ENCODE measurements around the gene PTTG1. TPM values are rescaled to one million over a fixed set of nuclear protein-coding genes. Genes with fewer than 3 reads are reported as not detected.

The PTTG1 gene
- total and polyA plus RNA-seq, 2 of the 4 experiments (the other 2 are of a cell fraction) = 98.6 to 118 TPM

DNA sequence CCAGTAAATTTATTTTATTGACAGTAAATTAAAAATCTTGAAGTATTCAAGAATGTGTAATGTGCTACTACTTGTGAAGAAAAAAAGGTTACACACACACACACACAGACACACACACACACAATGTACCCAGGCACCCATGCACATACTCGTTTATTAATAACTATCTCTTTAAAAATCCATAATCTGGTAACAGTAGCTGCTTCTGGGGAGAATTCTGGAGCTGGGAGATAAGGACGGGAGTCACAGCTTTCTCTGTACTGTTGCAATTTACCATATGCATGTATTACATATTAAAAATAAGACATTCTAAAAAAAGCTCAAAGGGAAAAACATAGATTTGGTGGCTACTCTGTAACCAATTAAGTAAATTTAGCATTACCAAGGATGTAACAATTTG, 43.3 kb upstream of the PTTG1 start:
- no TSS peak for BruUV-seq (replicated peaks)
- H3K27me3 ChIP-seq (ENCODE audit: control insufficient read depth, insufficient read depth, low read length) = peaks cover 11% of the 10 kb centered on the region
- ATAC-seq (ENCODE audit: low read depth) = no peak
- H3K9me3 ChIP-seq (ENCODE audit: control insufficient read depth, insufficient read depth, low read length) = no peaks in the 10 kb centered on the region
- no peak overlapping the region for H2BK5ac ChIP-seq (ENCODE audit: low read depth, low read length, poor library complexity, severe bottlenecking)
- no peak overlapping the region for H3K23ac ChIP-seq (ENCODE audit: low read depth, low read length)
- no peak overlapping the region for H2BK15ac ChIP-seq (ENCODE audit: low read depth, low read length)
- DNase-seq = no peak
- H4K5ac ChIP-seq (ENCODE audit: low read depth, low read length) = no peak overlapping the region
- no peak overlapping the region for H2BK20ac ChIP-seq (ENCODE audit: low read depth, low read length)
- no peak overlapping the region for H3K14ac ChIP-seq (replicated peaks; ENCODE audit: low read depth, low read length)
- in situ Hi-C loops (cut with MboI; ENCODE audit: low sequenced_read_pairs) (no loop called here), intact Hi-C loops (cut with micrococcal nuclease) (no loop called here), dilution Hi-C loops (cut with HindIII; ENCODE audit: low sequenced_read_pairs, unreplicated experiment) (no loop called here)
- H3K56ac ChIP-seq (ENCODE audit: extremely low read depth, insufficient read depth, low read length) = no peak overlapping the region
- H2BK120ac ChIP-seq (ENCODE audit: low read depth, low read length) = no peak overlapping the region
- no peak overlapping the region for H2AK5ac ChIP-seq (ENCODE audit: low read depth, low read length)
- H3K36me3 ChIP-seq (ENCODE audit: control insufficient read depth, insufficient read depth, low read length) = no peaks in the 10 kb centered on the region
- no peaks in the 10 kb centered on the region for H3K79me1 ChIP-seq (ENCODE audit: low read depth in 1 of 2, low read length in 2 of 2)
- no peaks in the 10 kb centered on the region for H3K4me1 ChIP-seq (ENCODE audit: control insufficient read depth, insufficient read depth, low read length)
- no peak overlapping the region for H2AFZ ChIP-seq (replicated peaks; ENCODE audit: low read length, poor library complexity)
- no peak overlapping the region for H2AK9ac ChIP-seq (replicated peaks; ENCODE audit: low read depth, low read length, poor library complexity)
- CTCF ChIA-PET = no interaction called here
- H3K27ac ChIP-seq (ENCODE audit: insufficient read depth, low read length) = no peak overlapping the region
- H3K4ac ChIP-seq (ENCODE audit: low read depth, low read length) = no peak overlapping the region
- no peak overlapping the region for H3K9ac ChIP-seq (ENCODE audit: low read depth, low read length)
- H4K91ac ChIP-seq (ENCODE audit: insufficient read depth, low read depth, low read length) = no peak overlapping the region
- TF ChIP-seq POLR2A (IDR thresholded peaks at IDR 0.05; ENCODE audit: low read depth, low read length) (no peak), BHLHE40 (IDR thresholded peaks at IDR 0.05; ENCODE audit: low read depth, low read length) (no peak), MXI1 (IDR thresholded peaks at IDR 0.05; ENCODE audit: borderline replicate concordance, low read depth, low read length) (no peak), RCOR1 (IDR thresholded peaks at IDR 0.05; ENCODE audit: insufficient replicate concordance, low read length) (no peak), RFX5 (IDR thresholded peaks at IDR 0.05; ENCODE audit: low read depth, low read length) (no peak), SMC3 (IDR thresholded peaks at IDR 0.05; ENCODE audit: low read depth, low read length) (no peak), NFE2L2 (IDR thresholded peaks at IDR 0.05; ENCODE audit: low read depth, low read length) (no peak), RAD21 (IDR thresholded peaks at IDR 0.05; ENCODE audit: low read length) (no peak), CEBPB (IDR thresholded peaks at IDR 0.05; ENCODE audit: low read depth, low read length) (no peak), MAFK (IDR thresholded peaks at IDR 0.05; ENCODE audit: low read depth, low read length) (no peak), FOS (IDR thresholded peaks at IDR 0.05; ENCODE audit: low read depth, low read length) (no peak), MAZ (IDR thresholded peaks at IDR 0.05; ENCODE audit: borderline replicate concordance, low read depth, low read length) (no peak), CHD1 (IDR thresholded peaks at IDR 0.05; ENCODE audit: low read depth, low read length) (no peak)
- TF ChIP-seq, protein P1, sequence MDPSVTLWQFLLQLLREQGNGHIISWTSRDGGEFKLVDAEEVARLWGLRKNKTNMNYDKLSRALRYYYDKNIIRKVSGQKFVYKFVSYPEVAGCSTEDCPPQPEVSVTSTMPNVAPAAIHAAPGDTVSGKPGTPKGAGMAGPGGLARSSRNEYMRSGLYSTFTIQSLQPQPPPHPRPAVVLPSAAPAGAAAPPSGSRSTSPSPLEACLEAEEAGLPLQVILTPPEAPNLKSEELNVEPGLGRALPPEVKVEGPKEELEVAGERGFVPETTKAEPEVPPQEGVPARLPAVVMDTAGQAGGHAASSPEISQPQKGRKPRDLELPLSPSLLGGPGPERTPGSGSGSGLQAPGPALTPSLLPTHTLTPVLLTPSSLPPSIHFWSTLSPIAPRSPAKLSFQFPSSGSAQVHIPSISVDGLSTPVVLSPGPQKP (IDR thresholded peaks at IDR 0.05; ENCODE audit: borderline replicate concordance, low read depth, low read length) = no peak
- TF ChIP-seq, protein P2, sequence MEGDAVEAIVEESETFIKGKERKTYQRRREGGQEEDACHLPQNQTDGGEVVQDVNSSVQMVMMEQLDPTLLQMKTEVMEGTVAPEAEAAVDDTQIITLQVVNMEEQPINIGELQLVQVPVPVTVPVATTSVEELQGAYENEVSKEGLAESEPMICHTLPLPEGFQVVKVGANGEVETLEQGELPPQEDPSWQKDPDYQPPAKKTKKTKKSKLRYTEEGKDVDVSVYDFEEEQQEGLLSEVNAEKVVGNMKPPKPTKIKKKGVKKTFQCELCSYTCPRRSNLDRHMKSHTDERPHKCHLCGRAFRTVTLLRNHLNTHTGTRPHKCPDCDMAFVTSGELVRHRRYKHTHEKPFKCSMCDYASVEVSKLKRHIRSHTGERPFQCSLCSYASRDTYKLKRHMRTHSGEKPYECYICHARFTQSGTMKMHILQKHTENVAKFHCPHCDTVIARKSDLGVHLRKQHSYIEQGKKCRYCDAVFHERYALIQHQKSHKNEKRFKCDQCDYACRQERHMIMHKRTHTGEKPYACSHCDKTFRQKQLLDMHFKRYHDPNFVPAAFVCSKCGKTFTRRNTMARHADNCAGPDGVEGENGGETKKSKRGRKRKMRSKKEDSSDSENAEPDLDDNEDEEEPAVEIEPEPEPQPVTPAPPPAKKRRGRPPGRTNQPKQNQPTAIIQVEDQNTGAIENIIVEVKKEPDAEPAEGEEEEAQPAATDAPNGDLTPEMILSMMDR (conservative IDR thresholded peaks at IDR 0.05; ENCODE audit: low read depth, low read length) = no peak
- TF ChIP-seq, protein P3, sequence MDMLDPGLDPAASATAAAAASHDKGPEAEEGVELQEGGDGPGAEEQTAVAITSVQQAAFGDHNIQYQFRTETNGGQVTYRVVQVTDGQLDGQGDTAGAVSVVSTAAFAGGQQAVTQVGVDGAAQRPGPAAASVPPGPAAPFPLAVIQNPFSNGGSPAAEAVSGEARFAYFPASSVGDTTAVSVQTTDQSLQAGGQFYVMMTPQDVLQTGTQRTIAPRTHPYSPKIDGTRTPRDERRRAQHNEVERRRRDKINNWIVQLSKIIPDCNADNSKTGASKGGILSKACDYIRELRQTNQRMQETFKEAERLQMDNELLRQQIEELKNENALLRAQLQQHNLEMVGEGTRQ (IDR thresholded peaks at IDR 0.05; ENCODE audit: low read depth, low read length) = no peak
- WGBS, 2 experiments (ENCODE audit: extremely low coverage in 2 of 2, insufficient read length in 1 of 2) = no CpG with 5 or more reads among the region's 2 CpGs
- peaks cover 3% of the 10 kb centered on the region; the same call in 1 of the 2 replicates for H3K9me1 ChIP-seq (ENCODE audit: insufficient read depth, low read length)
- POLR2A ChIA-PET (ENCODE audit: unreplicated experiment) = no interaction called here
- H3K4me2 ChIP-seq (ENCODE audit: low read depth, low read length) = no peak overlapping the region
- H3K4me3 ChIP-seq (ENCODE audit: insufficient read depth, low read depth, low read length) = no peak overlapping the region
- no peaks in the 10 kb centered on the region for H4K20me1 ChIP-seq (ENCODE audit: insufficient read depth, low read length)
- H4K8ac ChIP-seq (ENCODE audit: low read depth in 2 of 2, low read length in 2 of 2) = no peak overlapping the region
- H3K18ac ChIP-seq (ENCODE audit: low read depth, low read length) = no peak overlapping the region

Data from IMR-90 (cell line).